ENCODE measurements around the gene LMF1.

LMF1 gene

GRCh38 chr16:989354-989814, 18.6 kb upstream of the LMF1 start:
- H3K9ac ChIP-seq = no peak overlapping the region
- no peaks in the 10 kb centered on the region for H4K20me1 ChIP-seq (ENCODE audit: insufficient read depth)
- no peak for TF ChIP-seq CTCF (conservative IDR thresholded peaks at IDR 0.05; ENCODE audit: low read depth, low read length)
- H3K4me1 ChIP-seq (ENCODE audit: low read depth, poor library complexity, severe bottlenecking) = no peaks in the 10 kb centered on the region
- no peaks in the 10 kb centered on the region for H3K79me2 ChIP-seq (ENCODE audit: insufficient read depth, low read depth)
- no peaks in the 10 kb centered on the region for H3K36me3 ChIP-seq (ENCODE audit: insufficient read depth)
- no peak overlapping the region for H3K4me2 ChIP-seq
- H2AFZ ChIP-seq (ENCODE audit: low read depth) = no peak overlapping the region
- H3K27ac ChIP-seq = no peak overlapping the region
- peaks cover 80% of the 10 kb centered on the region for H3K27me3 ChIP-seq (ENCODE audit: insufficient read depth, low read depth)
- H3K4me3 ChIP-seq (IDR thresholded peaks at IDR 0.05; ENCODE audit: insufficient read depth, low read depth, low read length) = no peak overlapping the region

- no peak for TF ChIP-seq CTCF (conservative IDR thresholded peaks at IDR 0.05; ENCODE audit: low read depth, low read length)
- H3K4me1 ChIP-seq (ENCODE audit: low read depth, poor library complexity, severe bottlenecking) = no peaks in the 10 kb centered on the region
- H3K27ac ChIP-seq = no peak overlapping the region
- H3K9ac ChIP-seq = no peak overlapping the region
- H3K4me2 ChIP-seq = no peak overlapping the region
- no peak overlapping the region for H2AFZ ChIP-seq (ENCODE audit: low read depth)
- H3K4me3 ChIP-seq (IDR thresholded peaks at IDR 0.05; ENCODE audit: insufficient read depth, low read depth, low read length) = no peak overlapping the region
- H4K20me1 ChIP-seq (ENCODE audit: insufficient read depth) = no peaks in the 10 kb centered on the region
- no peaks in the 10 kb centered on the region for H3K79me2 ChIP-seq (ENCODE audit: insufficient read depth, low read depth)
- no peaks in the 10 kb centered on the region for H3K36me3 ChIP-seq (ENCODE audit: insufficient read depth)
- H3K27me3 ChIP-seq (ENCODE audit: insufficient read depth, low read depth) = peaks cover 86% of the 10 kb centered on the region
Observed at GRCh38 chr16:988471-989353, 17.9 kb upstream of the LMF1 start.

- no peak overlapping the region for H3K4me3 ChIP-seq (IDR thresholded peaks at IDR 0.05; ENCODE audit: insufficient read depth, low read depth, low read length)
- no peaks in the 10 kb centered on the region for H3K79me2 ChIP-seq (ENCODE audit: insufficient read depth, low read depth)
- H3K4me2 ChIP-seq = no peak overlapping the region
- H3K27me3 ChIP-seq (ENCODE audit: insufficient read depth, low read depth) = peaks cover 94% of the 10 kb centered on the region
- no peak for TF ChIP-seq CTCF (conservative IDR thresholded peaks at IDR 0.05; ENCODE audit: low read depth, low read length)
- H3K4me1 ChIP-seq (ENCODE audit: low read depth, poor library complexity, severe bottlenecking) = no peaks in the 10 kb centered on the region
- no peak overlapping the region for H3K27ac ChIP-seq
- H3K9ac ChIP-seq = no peak overlapping the region
- H4K20me1 ChIP-seq (ENCODE audit: insufficient read depth) = no peaks in the 10 kb centered on the region
- no peak overlapping the region for H2AFZ ChIP-seq (ENCODE audit: low read depth)
- no peaks in the 10 kb centered on the region for H3K36me3 ChIP-seq (ENCODE audit: insufficient read depth)
Observed at GRCh38 chr16:987906-988305, 17.1 kb upstream of the LMF1 start.

- no peak overlapping the region for H3K9ac ChIP-seq
- no peak for TF ChIP-seq CTCF (conservative IDR thresholded peaks at IDR 0.05; ENCODE audit: low read depth, low read length)
- no peak overlapping the region for H3K4me2 ChIP-seq
- H2AFZ ChIP-seq (ENCODE audit: low read depth) = no peak overlapping the region
- H4K20me1 ChIP-seq (ENCODE audit: insufficient read depth) = no peaks in the 10 kb centered on the region
- no peak overlapping the region for H3K4me3 ChIP-seq (IDR thresholded peaks at IDR 0.05; ENCODE audit: insufficient read depth, low read depth, low read length)
- no peaks in the 10 kb centered on the region for H3K4me1 ChIP-seq (ENCODE audit: low read depth, poor library complexity, severe bottlenecking)
- H3K27me3 ChIP-seq (ENCODE audit: insufficient read depth, low read depth) = peaks cover 93% of the 10 kb centered on the region
- H3K27ac ChIP-seq = no peak overlapping the region
- no peaks in the 10 kb centered on the region for H3K36me3 ChIP-seq (ENCODE audit: insufficient read depth)
- H3K79me2 ChIP-seq (ENCODE audit: insufficient read depth, low read depth) = no peaks in the 10 kb centered on the region
Observed at GRCh38 chr16:986925-987582, 16.3 kb upstream of the LMF1 start.
